ENCODE results near the gene ERMAP. TPM values are rescaled to one million over a fixed set of nuclear protein-coding genes. Genes with fewer than 3 reads are reported as not detected.
"Not testable (repeated sequence)": the region's sequence is repeated elsewhere in the genome, so short reads cannot be mapped to it uniquely, and the experiment has no call there.

Gene ERMAP
- polyA plus RNA-seq, 4 donors, result 13.9 to 23.8 (median 22.0) TPM

GRCh38 chr1:42868466-42868865 is 51.5 kb downstream of the ERMAP start:
- not testable (repeated sequence) for DNase-seq (ENCODE audit: low read depth in 4 of 4, low spot score in 3 of 4)

DNA sequence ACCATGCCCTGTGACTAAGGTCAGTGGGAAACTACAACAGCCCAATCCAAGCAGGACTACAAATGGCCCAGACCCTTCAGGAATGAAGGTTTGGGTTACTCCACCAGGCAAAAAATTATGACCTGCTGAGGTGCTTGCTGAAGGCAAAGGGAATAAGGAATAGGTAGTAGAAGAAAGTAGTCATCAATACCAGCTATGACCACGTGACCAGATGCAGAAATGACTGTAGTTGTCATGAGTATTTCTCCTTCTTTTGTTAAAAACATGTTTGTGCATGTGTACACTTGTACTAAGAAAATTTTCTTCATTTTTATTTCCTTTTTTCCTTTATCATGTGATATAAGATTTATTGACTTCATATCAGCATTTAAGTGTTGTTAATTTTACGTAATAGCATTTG is 52.3 kb downstream of the ERMAP start:
- DNase-seq (ENCODE audit: low read depth in 4 of 4, low spot score in 3 of 4), result not testable (repeated sequence)

DNA sequence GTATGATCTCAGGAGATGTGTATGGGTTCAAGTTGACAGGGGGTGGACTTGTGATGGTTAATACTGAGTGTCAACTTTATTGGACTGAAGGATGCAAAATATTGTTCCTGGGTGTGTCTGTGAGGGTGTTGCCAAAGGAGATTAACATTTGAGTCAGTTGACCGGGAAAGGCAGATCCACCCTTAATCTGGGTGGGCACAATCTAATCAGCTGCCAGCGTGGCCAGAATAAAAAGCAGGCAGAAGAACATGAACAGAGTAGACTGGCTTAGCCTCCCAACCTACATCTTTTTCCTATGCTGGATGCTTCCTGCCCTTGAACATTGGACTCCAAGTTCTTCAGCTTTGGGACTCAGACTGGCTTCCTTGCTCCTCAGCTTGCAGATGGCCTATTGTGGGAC is 52.8 kb downstream of the ERMAP start:
- not testable (repeated sequence) for DNase-seq (ENCODE audit: low read depth in 4 of 4, low spot score in 3 of 4)

DNA sequence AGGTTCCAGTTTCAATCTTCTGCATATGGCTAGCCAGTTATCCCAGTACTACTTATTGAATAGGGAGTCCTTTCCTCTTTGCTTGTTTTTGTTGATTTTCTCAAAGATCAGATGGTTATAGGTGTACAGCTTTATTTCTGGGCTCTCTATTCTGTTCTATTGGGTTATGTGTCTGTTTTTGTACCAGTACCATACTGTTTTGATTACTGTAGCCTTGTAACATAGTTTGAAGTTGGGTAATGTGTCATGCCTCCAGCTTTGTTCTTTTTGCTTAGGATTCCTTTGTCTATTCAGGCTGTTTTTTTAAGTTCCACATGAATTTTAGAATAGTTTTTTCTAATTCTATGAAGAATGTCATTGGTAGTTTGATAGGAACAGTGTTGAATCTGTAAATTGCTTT is 56.2 kb downstream of the ERMAP start:
- not testable (repeated sequence) for DNase-seq (ENCODE audit: low read depth in 4 of 4, low spot score in 3 of 4)

- no peak for DNase-seq (ENCODE audit: low read depth in 4 of 4, low spot score in 3 of 4)
These were observed 56.7 kb downstream of the ERMAP start for GRCh38 chr1:42873670-42874069.

GRCh38 chr1:42876009-42876408 is 59.1 kb downstream of the ERMAP start:
- DNase-seq (ENCODE audit: low read depth in 4 of 4, low spot score in 3 of 4), result no peak

DNA sequence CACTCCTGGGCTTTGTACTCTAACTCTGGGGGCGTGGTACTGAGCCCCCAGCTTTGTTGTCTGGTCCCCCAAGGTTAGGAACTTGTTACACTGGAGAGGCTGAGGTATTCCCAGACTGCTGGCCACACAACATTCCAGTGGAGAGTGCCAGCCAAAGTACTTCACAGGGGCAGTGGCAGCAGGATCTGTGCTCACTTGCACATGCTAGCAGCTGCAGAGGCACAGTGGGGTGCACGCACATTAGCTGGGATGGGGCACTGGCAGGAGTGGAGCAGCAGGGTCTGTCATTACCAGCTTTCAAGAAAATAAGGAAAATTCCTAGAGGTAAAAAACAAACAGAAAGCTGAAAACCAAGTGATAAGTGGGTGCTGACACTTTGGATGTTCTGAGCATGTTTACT is 60.5 kb downstream of the ERMAP start:
- DNase-seq (ENCODE audit: low read depth in 4 of 4, low spot score in 3 of 4), result no peak

DNA sequence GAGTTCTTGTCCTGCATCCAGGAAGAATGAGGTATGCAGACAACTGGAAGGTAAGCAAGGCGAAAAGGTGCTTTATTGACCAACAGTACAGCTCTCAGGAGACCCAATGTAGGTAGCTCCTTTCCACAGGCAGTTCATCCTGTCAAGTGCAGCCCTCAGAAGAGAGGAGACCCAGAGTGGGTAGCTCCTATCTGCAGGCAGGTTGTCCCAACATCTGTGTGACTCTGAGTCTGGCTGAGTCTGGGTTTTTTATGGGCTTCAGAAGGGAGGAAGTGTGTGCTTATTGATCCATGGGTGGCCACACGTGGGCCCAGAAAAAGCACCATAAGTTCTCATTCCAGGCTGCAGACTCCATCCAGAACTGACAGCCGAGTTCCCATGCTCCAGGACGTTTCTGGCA is 63.5 kb downstream of the ERMAP start:
- no peak for DNase-seq (ENCODE audit: low read depth in 4 of 4, low spot score in 3 of 4)

- no peak for DNase-seq (ENCODE audit: low read depth in 4 of 4, low spot score in 3 of 4)
These were observed 69.3 kb downstream of the ERMAP start for GRCh38 chr1:42886046-42886739.

- no peak for DNase-seq (ENCODE audit: low read depth in 4 of 4, low spot score in 3 of 4)
These were observed 69.9 kb downstream of the ERMAP start for GRCh38 chr1:42886800-42887199.

GRCh38 chr1:42887366-42887765 is 70.4 kb downstream of the ERMAP start:
- DNase-seq (ENCODE audit: low read depth in 4 of 4, low spot score in 3 of 4), result no peak

DNA sequence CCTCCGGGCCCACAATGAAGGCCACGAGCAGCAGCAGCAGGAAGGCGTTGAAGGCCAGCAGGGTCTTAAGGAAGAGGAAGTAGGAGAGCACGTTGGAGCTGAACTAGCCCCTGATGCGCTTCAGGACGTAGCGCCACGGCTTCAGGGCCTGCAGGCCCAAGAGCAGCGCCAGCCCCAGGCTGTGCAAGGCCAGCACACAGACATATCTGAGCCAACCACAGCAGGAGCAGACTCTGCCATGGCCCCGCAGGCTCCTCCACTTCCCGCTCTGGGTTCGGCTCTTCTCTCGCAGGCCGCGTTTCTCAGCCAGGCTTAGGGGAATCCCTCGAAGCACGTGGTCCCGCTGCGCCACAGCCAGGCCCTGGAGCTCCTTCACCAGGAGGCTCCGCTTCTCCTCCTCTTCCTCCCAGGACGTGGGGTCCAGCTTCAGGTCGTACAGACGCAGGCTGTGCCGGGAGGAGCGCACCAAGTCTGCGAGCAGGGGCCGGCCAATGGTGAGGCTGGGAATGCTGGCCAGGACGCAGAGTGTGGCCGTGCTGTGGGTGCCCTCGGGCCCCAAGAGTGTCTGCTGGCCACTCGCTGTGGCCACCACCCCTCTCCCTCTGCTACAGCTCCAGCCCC is 71.2 kb downstream of the ERMAP start:
- no peak for DNase-seq (ENCODE audit: low read depth in 4 of 4, low spot score in 3 of 4)

DNA sequence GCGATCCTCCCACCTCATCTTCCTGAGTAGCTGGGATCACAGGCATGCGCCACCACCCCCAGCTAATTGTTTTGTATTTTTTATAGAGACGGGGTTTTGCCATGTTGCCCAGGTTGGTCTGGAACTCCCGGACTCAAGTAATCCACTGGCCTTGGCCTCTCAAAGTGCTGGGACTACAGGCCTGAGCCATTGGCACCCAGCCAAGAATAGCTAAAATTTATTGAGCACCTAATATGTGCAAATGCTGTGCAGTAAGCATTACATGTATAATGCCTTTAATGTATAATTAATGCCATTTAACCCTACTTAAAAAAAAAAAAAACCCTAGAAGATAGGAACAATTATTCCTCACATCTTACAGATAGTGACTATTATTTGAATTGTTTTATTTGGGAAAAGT is 72.3 kb downstream of the ERMAP start:
- DNase-seq (ENCODE audit: low read depth in 4 of 4, low spot score in 3 of 4), result no peak

DNA sequence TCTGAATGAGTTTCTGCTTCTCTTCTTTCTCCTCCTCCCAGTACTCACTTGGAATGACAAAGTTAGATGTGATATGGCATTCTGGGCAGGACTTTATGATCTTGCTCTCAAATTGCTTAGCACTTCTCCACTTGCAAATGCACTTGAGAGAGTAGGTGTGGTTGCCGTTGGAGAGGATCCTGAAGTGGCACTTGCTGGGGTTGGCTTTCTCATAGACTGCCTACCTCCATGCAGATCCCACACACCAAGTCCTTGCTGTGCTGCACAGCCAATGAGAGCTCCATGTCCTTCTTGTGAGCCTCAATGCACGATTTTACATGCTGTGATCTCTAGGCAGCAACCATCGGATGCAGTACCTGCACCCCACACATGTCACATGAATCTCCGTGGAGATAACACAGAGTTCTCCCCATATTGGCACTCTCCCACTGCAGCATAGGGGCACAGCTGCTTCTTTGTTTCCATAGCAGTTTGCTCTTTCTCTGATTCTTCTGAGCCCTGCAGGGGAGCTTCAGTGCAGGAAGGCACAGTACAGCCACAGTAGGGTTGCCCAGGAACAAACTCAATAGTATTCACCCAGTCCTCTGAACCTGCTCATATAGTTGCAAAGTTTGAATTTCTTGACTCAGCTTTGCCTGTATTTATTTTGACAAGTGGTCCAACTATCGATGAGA is 74.7 kb downstream of the ERMAP start:
- no peak for DNase-seq (ENCODE audit: low read depth in 4 of 4, low spot score in 3 of 4)

Other genes starting within 250 kb of the ERMAP start
- 10 to 100 TPM; 45.2 to 57.3 (median 55.3) TPM for gene PPIH, start 158.7 kb upstream of the ERMAP start, polyA plus RNA-seq (ENCODE audit: insufficient read length in 4 of 4)
- 100 to 1,000 TPM; 471 to 693 (median 629) TPM for gene YBX1, start 134.7 kb upstream of the ERMAP start, polyA plus RNA-seq (ENCODE audit: insufficient read length in 4 of 4)
- gene CLDN19, start 76.9 kb upstream of the ERMAP start, polyA plus RNA-seq (ENCODE audit: insufficient read length in 4 of 4), result 100 to 1,000 TPM in 1 of 4 donors, 10 to 100 TPM in 2, 1 to 10 TPM in 1; 2.1 to 103 (median 79.2) TPM
- gene P3H1, start 50.1 kb upstream of the ERMAP start, polyA plus RNA-seq (ENCODE audit: insufficient read length in 4 of 4), result 100 to 1,000 TPM in 1 of 4 donors, 10 to 100 TPM in 3; 70.7 to 119 (median 73.5) TPM
- 10 to 100 TPM in 3 of 4 donors, 1 to 10 TPM in 1; 7.8 to 13.1 (median 11.3) TPM for gene C1orf50, start 49.9 kb upstream of the ERMAP start, polyA plus RNA-seq (ENCODE audit: insufficient read length in 4 of 4)
- 1 to 10 TPM in 1 of 4 donors, under 1 TPM in 3; 0.47 to 1.0 (median 0.89) TPM for gene TMEM269, start 32.1 kb upstream of the ERMAP start, polyA plus RNA-seq (ENCODE audit: insufficient read length in 4 of 4)
- 10 to 100 TPM; 61.8 to 80.4 (median 71.0) TPM for gene SVBP, start 275 bp downstream of the ERMAP start, polyA plus RNA-seq (ENCODE audit: insufficient read length in 4 of 4)
- 10 to 100 TPM; 13.6 to 23.6 (median 20.0) TPM for gene ZNF691, start 29.5 kb downstream of the ERMAP start, polyA plus RNA-seq (ENCODE audit: insufficient read length in 4 of 4)
- 10 to 100 TPM; 33.6 to 67.5 (median 44.3) TPM for gene SLC2A1, start 141.7 kb downstream of the ERMAP start, polyA plus RNA-seq (ENCODE audit: insufficient read length in 4 of 4)

All from left renal pelvis (tissue), 4 donors.